Lower leg skin (tissue), 4 donors: Measurements from ENCODE around the gene USF2. TPM values are rescaled to one million over a fixed set of nuclear protein-coding genes. Genes with fewer than 3 reads are reported as not detected.

Experiments used
- DNase-seq, 2 donors: peaks; one replicate each; pipeline ENCODE4 v3.0.0-alpha.2; 2019; ENCODE audit warnings: low spot score in 2 of 2
- H3K4me3 ChIP-seq: fragments of 200-600 bp; sonication (generic); 2 replicates; pipeline ENCODE4 v1.5.1; 2017; ENCODE audit warnings: mild to moderate bottlenecking, low read depth; ENCODE audit not compliant: poor library complexity, severe bottlenecking
- CTCF ChIP-seq, 3 donors: fragments of 450-650 bp; IDR thresholded peaks; one replicate each; pipeline ENCODE4 v1.5.1; 2016; ENCODE audit warnings: antibody characterized with exemption in 3 of 3, mild to moderate bottlenecking in 3 of 3, moderate library complexity in 2 of 3
- POLR2A ChIP-seq, 2 donors: fragments of 450-650 bp; IDR thresholded peaks; one replicate each; pipeline ENCODE4 v1.6.1; 2016 to 2017; ENCODE audit warnings: antibody characterized with exemption in 2 of 2, mild to moderate bottlenecking in 1 of 2, moderate library complexity in 1 of 2
- WGBS, 2 donors: methylation state at CpG; one replicate each; pipeline ENCODE4 v1.1.5; 2018; 5-methylcytosine and 5-hydroxymethylcytosine counted together
- intact Hi-C: fragments of 100-400 bp; cut with DNase I; formaldehyde crosslinking; loops from one replicate; pipeline ENCODE4 v1.15.0; 2023; ENCODE audit warnings: low total_unique reads
- total RNA-seq, 4 donors: library from RNA; depleted of rRNA; stranded (reverse); fragments of >200 nt; gene quantifications; one replicate each; pipeline ENCODE4 v1.1.0, GENCODE V29; 2016

The USF2 gene
- total RNA-seq, 4 donors from 2014 or later = 95.9 to 126 (median 120) TPM

DNA sequence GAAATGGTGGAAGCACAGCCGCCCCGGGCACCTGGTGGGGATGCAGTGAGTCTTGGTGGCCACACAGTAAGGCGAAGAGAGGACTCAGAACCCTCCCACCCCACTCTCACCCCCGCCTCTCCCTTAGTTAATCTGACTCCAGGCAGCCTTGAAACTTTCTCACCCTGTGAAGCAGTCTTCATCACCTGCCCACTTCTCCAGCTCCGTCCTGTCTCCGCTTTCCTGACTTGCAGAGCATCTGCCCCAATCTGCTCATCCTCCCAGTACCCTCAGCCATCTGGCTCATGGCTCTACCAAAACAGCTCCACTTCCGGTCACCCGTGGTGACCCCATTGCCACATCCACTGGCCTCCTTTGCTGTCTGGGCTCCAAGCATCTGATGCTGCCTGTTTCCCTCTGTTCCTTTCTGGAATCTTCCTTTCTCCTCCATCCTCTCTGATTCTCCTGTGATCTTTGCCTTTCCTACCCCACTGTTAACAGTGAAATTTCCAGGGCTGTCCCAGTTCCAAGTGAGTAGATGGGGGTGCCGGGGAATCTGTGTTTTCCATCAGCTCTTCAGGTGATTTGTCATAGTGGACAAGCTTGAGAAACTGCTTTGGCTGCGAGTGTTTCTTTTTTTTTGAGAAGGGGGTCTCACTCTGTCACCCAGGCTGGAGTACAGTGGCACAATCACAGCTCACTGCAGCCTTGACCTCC, 4.3 kb downstream of the USF2 start:
- H3K4me3 ChIP-seq = no peak overlapping the region
- TF ChIP-seq POLR2A (IDR thresholded peaks at IDR 0.05) (no peak), CTCF (IDR thresholded peaks at IDR 0.05) (no peak)
- 83 to 90% methylated on average over 10 of the region's 10 CpGs for WGBS, 2 donors
- intact Hi-C loops = no loop called here
- DNase-seq = no peak

DNA sequence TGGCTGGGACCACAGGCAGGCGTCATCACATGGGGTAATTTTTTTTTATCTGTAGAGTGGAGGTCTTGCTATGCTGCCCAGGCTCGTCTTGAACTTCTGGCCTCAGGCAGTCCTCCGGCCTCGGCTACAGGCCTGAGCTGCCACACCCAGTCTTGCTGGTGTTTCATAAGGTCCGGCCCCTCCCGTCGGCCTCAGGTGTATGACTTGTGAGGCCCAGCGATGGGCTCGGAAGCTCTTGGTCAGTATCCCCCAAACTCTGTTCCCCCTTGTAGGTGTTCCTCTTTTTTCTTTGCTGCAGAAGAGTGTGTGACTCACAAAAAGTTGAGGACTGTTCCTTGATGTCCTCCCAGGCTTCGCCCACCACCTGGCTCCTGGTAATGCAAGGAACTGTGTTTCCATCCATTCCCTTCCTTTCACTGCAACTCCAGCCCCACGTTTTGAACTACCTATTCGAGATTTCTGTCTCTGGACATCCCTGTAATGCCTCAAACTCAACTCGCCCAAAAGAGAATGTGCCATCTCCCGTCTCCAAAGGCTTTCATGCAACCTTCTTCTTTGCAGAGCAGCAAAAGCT, 5.0 kb downstream of the USF2 start:
- 60 to 63% methylated on average over 14 of the region's 14 CpGs for WGBS, 2 donors
- DNase-seq = no peak
- intact Hi-C loops = no loop called here
- TF ChIP-seq POLR2A (IDR thresholded peaks at IDR 0.05) (no peak), CTCF (IDR thresholded peaks at IDR 0.05) (no peak)
- H3K4me3 ChIP-seq = no peak overlapping the region

- TF ChIP-seq POLR2A (IDR thresholded peaks at IDR 0.05) = no peak
- TF ChIP-seq CTCF (IDR thresholded peaks at IDR 0.05) = no peak
- 27 to 37% methylated on average over 5 of the region's 5 CpGs for WGBS, 2 donors
- no peak for DNase-seq
- intact Hi-C loops = no loop called here
- no peak overlapping the region for H3K4me3 ChIP-seq
Measured at GRCh38 chr19:35274323-35274722, 5.6 kb downstream of the USF2 start.

GRCh38 chr19:35276706-35277281, 8.0 kb downstream of the USF2 start:
- 74 to 77% methylated on average over 28 of the region's 28 CpGs for WGBS, 2 donors
- TF ChIP-seq CTCF (IDR thresholded peaks at IDR 0.05) (no peak), POLR2A (IDR thresholded peaks at IDR 0.05) (no peak)
- DNase-seq = no peak
- intact Hi-C loops = no loop called here
- H3K4me3 ChIP-seq = no peak overlapping the region

DNA sequence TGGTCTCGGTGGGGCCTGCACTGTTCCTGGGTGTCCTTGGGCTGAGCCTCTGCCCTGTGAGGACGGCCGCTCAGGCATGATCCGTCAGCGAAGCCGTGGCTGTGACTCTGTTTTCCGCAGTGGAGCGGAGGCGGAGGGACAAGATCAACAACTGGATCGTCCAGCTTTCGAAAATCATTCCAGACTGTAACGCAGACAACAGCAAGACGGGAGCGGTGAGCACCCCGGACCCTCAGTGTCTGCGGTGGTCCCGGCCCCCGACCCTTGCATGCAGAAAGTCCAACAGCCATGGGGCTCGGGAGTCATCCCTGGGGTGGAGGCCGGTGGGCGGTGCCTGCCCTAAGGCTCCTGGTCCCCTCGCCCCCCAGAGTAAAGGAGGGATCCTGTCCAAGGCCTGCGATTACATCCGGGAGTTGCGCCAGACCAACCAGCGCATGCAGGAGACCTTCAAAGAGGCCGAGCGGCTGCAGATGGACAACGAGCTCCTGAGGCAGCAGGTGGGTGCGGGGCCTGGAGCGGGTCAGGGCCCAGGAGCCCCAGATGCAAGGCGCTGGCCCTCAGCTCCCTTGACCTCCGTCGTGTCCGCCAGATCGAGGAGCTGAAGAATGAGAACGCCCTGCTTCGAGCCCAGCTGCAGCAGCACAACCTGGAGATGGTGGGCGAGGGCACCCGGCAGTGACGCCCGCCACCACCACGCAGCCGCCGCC, 10.0 kb downstream of the USF2 start:
- DNase-seq = peak in 1 of 2 donors; percentile 81
- intact Hi-C loops = no loop called here
- WGBS, 2 donors = 91 to 93% methylated on average over 45 of the region's 45 CpGs
- H3K4me3 ChIP-seq = no peak overlapping the region
- TF ChIP-seq POLR2A (IDR thresholded peaks at IDR 0.05) (no peak), CTCF (IDR thresholded peaks at IDR 0.05) (no peak)
